HG02642 (cell line): ENCODE measurements around the gene CRTC3.
"Not testable (repeated sequence)": the region's sequence is repeated elsewhere in the genome, so short reads cannot be mapped to it uniquely, and the experiment has no call there.

Experiments used
- ATAC-seq: cut with Tn5 transposase; IDR thresholded peaks from one replicate; pipeline ENCODE4 v1.9.1; 2021; ENCODE audit warnings: mild to moderate bottlenecking; ENCODE audit not compliant: unreplicated experiment, poor library complexity

Gene CRTC3

GRCh38 chr15:90689326-90689961 lies 159.7 kb downstream of the CRTC3 start:
- ATAC-seq = not testable (repeated sequence)

DNA sequence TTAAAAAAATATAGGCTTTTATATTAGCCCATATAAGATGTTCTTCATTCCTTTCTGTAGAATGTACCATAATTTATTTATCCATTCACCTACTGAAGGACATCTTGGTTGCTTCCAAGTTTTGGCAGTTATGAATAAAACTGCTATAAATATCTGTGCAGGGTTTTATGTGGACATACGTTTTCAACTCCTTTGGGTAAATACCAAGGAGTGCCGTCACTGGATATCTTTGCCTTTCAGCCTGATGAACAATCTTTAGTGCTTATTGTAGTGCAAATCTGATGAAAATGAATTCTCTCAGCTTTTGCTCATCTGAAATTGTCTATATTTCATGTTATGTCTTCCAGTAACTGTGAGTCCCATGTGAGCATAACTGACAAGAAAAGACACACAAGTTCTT lies 160.9 kb downstream of the CRTC3 start:
- ATAC-seq = no peak

- no peak for ATAC-seq
Measured at GRCh38 chr15:90691369-90691768, 161.6 kb downstream of the CRTC3 start.

DNA sequence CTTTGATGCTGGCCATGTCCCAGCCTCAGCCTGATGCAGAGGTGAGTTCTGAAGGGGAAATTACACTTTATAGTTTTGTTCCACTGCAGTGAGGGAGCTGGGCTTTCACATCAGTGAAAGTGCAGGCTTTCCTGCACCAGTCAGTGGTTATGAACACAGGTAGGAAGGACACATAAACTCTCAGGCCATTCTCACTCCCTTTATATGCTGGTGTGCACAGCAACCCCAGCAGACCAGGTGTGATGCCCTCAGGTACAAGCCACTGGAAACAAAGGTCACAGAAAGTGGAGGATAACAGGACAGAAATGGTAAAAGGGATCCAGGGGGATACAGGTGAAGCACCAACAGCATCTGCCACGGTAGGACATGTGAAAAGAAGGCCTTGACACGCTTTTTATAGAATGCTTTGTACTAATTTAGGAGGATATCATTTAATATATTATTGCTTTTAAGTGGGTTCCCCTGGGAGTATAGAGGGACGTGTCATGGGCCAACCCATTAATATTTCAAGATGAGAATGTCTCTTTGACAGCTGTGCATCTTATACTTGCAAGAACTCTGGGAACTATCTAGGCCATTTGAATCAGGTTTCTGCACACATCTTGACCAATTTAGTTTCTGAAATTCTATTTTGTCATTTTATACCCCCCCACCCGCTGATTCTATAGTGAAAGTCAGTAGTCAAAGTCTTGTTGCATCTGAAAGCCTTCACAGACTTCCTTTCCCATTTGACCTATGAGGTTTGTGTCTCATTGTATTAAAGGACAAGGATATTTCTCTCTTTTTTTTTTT lies 162.5 kb downstream of the CRTC3 start:
- ATAC-seq = no peak
